HCT116 (cell line): ENCODE data around the gene CSNK1G2. TPM values are rescaled to one million over a fixed set of nuclear protein-coding genes. Genes with fewer than 3 reads are reported as not detected.

Experiments
- ATAC-seq: fragments of 200-7000 bp; cut with Tn5 transposase; 2 replicates; pipeline ENCODE4 v1.9.1; 2020; ENCODE audit warnings: mild to moderate bottlenecking, moderate library complexity
- BruUV-seq: library from RNA; stranded (reverse); fragments of 400-500 nt; replicated peaks from 2 replicates; lab custom pipeline; 2021; lab: Mats Ljungman, UMichigan
- CTCF ChIA-PET: fragments of 300-600 bp; sonication (Branson Sonifier 250); formaldehyde crosslinking; loops from one replicate; lab custom pipeline; 2021; ENCODE audit warnings: antibody characterized with exemption; lab: Charles Lee
- POLR2A ChIA-PET: fragments of 300-600, 350-600 bp; sonication (Branson Sonifier 250); formaldehyde crosslinking; loops from one replicate; lab custom pipeline; 2021; ENCODE audit warnings: antibody characterized with exemption; lab: Charles Lee
- RAD21 ChIA-PET, 2 experiments: fragments of 300-600 bp; sonication (Branson Sonifier 250); formaldehyde crosslinking; loops; one replicate each; lab custom pipeline; 2023; ENCODE audit warnings: low total read pairs in 2 of 2; ENCODE audit not compliant: uncharacterized antibody in 2 of 2, unreplicated experiment in 2 of 2, low non-redundant PET in 1 of 2; lab: Charles Lee
- DNase-seq: peaks from one replicate; pipeline ENCODE4 v3.0.0-alpha.2; 2010; ENCODE audit warnings: low read depth, low spot score
- H2AFZ ChIP-seq: fragments of 200-600 bp; shearing (Covaris generic), sonication (generic); 2 replicates; pipeline ENCODE4 v1.6.1; 2017; ENCODE audit warnings: low read depth, mixed run types, mixed read lengths, antibody characterized with exemption, low read length; ENCODE audit not compliant: poor library complexity, severe bottlenecking
- H3K27ac ChIP-seq: 2 replicates; pipeline ENCODE4 v1.5.1; 2012; ENCODE audit warnings: low read depth, low read length
- H3K27me3 ChIP-seq: fragments of 200-600 bp; sonication (generic); 2 replicates; pipeline ENCODE4 v1.6.1; 2016; ENCODE audit warnings: mixed run types, low read length, mixed read lengths; ENCODE audit not compliant: insufficient read depth
- H3K36me3 ChIP-seq, 2 experiments: fragments of 200-500 bp in 1 of 2; fragments of 200-600 bp in 1 of 2; sonication (Bioruptor generic) in 1 of 2; sonication (generic) in 1 of 2; 2 replicates each; pipeline versions ENCODE4 v1.5.1 to v1.6.1; 2014 to 2016; ENCODE audit warnings: low read length in 2 of 2, inconsistent platforms in 1 of 2, mixed read lengths in 1 of 2, mixed run types in 1 of 2; ENCODE audit not compliant: insufficient read depth in 2 of 2, control insufficient read depth in 1 of 2
- H3K4me1 ChIP-seq, 2 experiments: fragments of 200-600 bp in 1 of 2; sonication (generic) in 1 of 2; 2 replicates each; pipeline versions ENCODE4 v1.5.1 to v1.6.1; 2012 to 2017; ENCODE audit warnings: low read length in 2 of 2, inconsistent platforms in 1 of 2, mild to moderate bottlenecking in 1 of 2, mixed read lengths in 1 of 2, mixed run types in 1 of 2, moderate library complexity in 1 of 2; ENCODE audit not compliant: insufficient read depth in 2 of 2, control insufficient read depth in 1 of 2
- H3K4me2 ChIP-seq: fragments of 200-600 bp; sonication (generic); 2 replicates; pipeline ENCODE4 v1.6.1; 2017; ENCODE audit warnings: mixed run types, low read length, mixed read lengths
- H3K4me3 ChIP-seq, 2 experiments: fragments of 200-600 bp in 1 of 2; sonication (generic) in 1 of 2; replicated peaks in 1 of 2; 2 replicates each; pipeline ENCODE4 v1.5.1; 2011 to 2016; ENCODE audit warnings: low read length in 2 of 2, control low read depth in 1 of 2, low read depth in 1 of 2, mild to moderate bottlenecking in 1 of 2, mixed read lengths in 1 of 2, mixed run types in 1 of 2
- H3K79me2 ChIP-seq: fragments of 200-600 bp; sonication (generic); 2 replicates; pipeline ENCODE4 v1.6.1; 2017; ENCODE audit warnings: mild to moderate bottlenecking, mixed run types, low read length, moderate library complexity, mixed read lengths; ENCODE audit not compliant: insufficient read depth
- H3K9ac ChIP-seq: fragments of 200-600 bp; sonication (generic); 2 replicates; pipeline ENCODE4 v1.6.1; 2016; ENCODE audit warnings: low read length, mixed read lengths
- H3K9me2 ChIP-seq: fragments of 200-600 bp; sonication (generic), shearing (Covaris generic); 2 replicates; pipeline ENCODE4 v1.6.1; 2017; ENCODE audit warnings: mixed run types, mild to moderate bottlenecking, moderate library complexity; ENCODE audit not compliant: insufficient read depth
- H3K9me3 ChIP-seq, 2 experiments: fragments of 200-500 bp in 1 of 2; fragments of 200-600 bp in 1 of 2; sonication (Bioruptor generic) in 1 of 2; sonication (generic) in 1 of 2; 2 replicates each; pipeline ENCODE4 v1.6.1; 2014 to 2017; ENCODE audit warnings: low read length in 2 of 2, mixed read lengths in 2 of 2, inconsistent platforms in 1 of 2, low read depth in 1 of 2, mild to moderate bottlenecking in 1 of 2, mixed run types in 1 of 2, moderate library complexity in 1 of 2; ENCODE audit not compliant: control insufficient read depth in 1 of 2, insufficient read depth in 1 of 2
- H4K20me1 ChIP-seq: fragments of 200-600 bp; sonication (generic), shearing (Covaris generic); 2 replicates; pipeline ENCODE4 v1.6.1; 2017; ENCODE audit warnings: mixed run types, mild to moderate bottlenecking, moderate library complexity; ENCODE audit not compliant: insufficient read depth
- CBX3 ChIP-seq: IDR thresholded peaks from 2 replicates; pipeline ENCODE4 v1.6.1; 2012; ENCODE audit warnings: low read depth
- ELF1 ChIP-seq: IDR thresholded peaks from 2 replicates; pipeline ENCODE4 v1.6.1; 2012; ENCODE audit warnings: low read depth, borderline replicate concordance
- EZH2phosphoT487 ChIP-seq: fragments of 200-600 bp; IDR thresholded peaks from 2 replicates; pipeline ENCODE4 v1.6.1; 2018; ENCODE audit warnings: antibody characterized with exemption, borderline replicate concordance
- FOSL1 ChIP-seq: IDR thresholded peaks from 2 replicates; pipeline ENCODE4 v1.6.1; 2012; ENCODE audit warnings: low read depth
- JUND ChIP-seq: IDR thresholded peaks from 2 replicates; pipeline ENCODE4 v1.6.1; 2012
- POLR2AphosphoS5 ChIP-seq: IDR thresholded peaks from 2 replicates; pipeline ENCODE4 v1.6.1; 2011; ENCODE audit warnings: mild to moderate bottlenecking, low read depth, low read length, moderate library complexity
- RAD21 ChIP-seq: IDR thresholded peaks from 2 replicates; pipeline ENCODE4 v1.6.1; 2012; ENCODE audit warnings: low read depth, mild to moderate bottlenecking
- SP1 ChIP-seq: IDR thresholded peaks from 2 replicates; pipeline ENCODE4 v1.6.1; 2012; ENCODE audit warnings: low read depth
- SRF ChIP-seq: IDR thresholded peaks from 2 replicates; pipeline ENCODE4 v1.6.1; 2012; ENCODE audit warnings: low read depth
- ZFX ChIP-seq: fragments of 450-650 bp; IDR thresholded peaks from 2 replicates; pipeline ENCODE4 v1.6.1; 2017
- intact Hi-C: fragments of 100-400 bp; cut with micrococcal nuclease; formaldehyde crosslinking; loops from 2 replicates; pipeline ENCODE4 v1.10.0; 2022
- total RNA-seq: library from RNA; stranded (reverse); gene quantifications from one replicate; pipeline ENCODE4 v1.2.1, GENCODE V29; 2021; ENCODE audit not compliant: unreplicated experiment
- TF ChIP-seq, protein P1 (sequence below): IDR thresholded peaks from 2 replicates; pipeline ENCODE4 v1.6.1; 2011; ENCODE audit warnings: mild to moderate bottlenecking, low read length, moderate library complexity; ENCODE audit not compliant: insufficient replicate concordance; ENCODE audit errors: extremely low read depth
- TF ChIP-seq, protein P2 (sequence below): IDR thresholded peaks from 2 replicates; pipeline ENCODE4 v1.6.1; 2012; ENCODE audit warnings: low read depth
- TF ChIP-seq, protein P3 (sequence below): IDR thresholded peaks from 2 replicates; pipeline ENCODE4 v1.6.1; 2012

CSNK1G2 gene
- total RNA-seq, 1 experiment from 2014 or later, result 97.9 TPM

DNA sequence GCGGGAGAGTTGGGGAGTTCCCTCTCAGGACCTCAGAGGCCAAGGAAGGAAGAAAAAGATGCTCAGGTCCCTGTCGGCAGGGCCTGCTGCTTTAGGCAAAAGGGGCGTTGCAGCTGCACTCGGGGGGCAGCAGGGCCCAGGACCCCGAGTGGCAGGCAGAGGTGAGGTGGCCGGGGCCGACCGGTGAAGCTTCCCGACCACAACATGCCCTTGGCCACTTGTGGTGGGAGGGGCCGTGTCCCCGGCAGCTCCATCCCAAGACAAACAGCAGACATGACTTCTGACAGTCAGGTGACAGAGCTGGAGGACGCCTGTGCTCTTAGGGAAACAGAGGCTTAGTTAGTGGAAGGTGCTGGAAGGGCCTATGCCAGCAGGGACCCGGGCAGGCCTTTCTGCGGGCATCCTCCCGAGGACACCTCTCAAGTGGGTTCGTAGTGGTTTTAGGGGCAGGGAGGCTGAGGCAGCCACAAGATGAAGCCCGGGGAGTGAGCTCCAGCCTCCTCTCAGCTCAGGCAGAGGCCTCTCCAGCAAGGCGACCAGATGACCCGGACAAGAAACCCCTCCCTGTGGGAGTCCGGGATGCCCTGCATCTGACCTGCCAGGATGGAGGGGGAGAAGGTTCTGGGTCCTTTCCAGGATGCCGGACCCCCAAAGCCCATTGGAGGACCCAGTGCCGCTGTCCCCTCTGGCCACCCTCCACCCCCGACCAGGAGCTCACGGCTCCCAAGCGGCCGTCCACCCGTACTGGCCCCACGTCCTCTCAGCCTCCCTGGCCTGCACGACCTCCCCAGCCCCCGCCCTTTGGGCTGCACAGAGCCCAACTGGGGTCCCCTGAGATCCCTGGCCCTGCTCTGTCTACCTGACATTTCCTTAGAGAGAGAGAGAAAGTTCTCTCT, 50.3 kb downstream of the CSNK1G2 start:
- Histone ChIP-seq H3K27ac (no peak overlapping the region), H3K4me3 (no peak overlapping the region), H3K9ac (no peak overlapping the region), H3K9me3 (peaks cover 0 to 3% of the 10 kb centered on the region in 2 experiments; a peak in 1 of 4 replicates), H3K79me2 (no peaks in the 10 kb centered on the region), H3K36me3 (peaks cover 10 to 31% of the 10 kb centered on the region in 2 experiments), H4K20me1 (no peaks in the 10 kb centered on the region), H2AFZ (no peak overlapping the region), H3K4me1 (peaks cover 0 to 4% of the 10 kb centered on the region in 2 experiments; a peak in 1 of 4 replicates), H3K27me3 (no peaks in the 10 kb centered on the region), H3K4me2 (no peak overlapping the region), H3K9me2 (no peaks in the 10 kb centered on the region)
- ATAC-seq (no peak), DNase-seq (no peak)
- no TSS peak for BruUV-seq
- POLR2A ChIA-PET, result no interaction called here
- RAD21 ChIA-PET, result no interaction called here
- intact Hi-C loops, result no loop called here
- CTCF ChIA-PET, result no interaction called here
- 0 out of 2 replicates have a peak, but pooled peaks have one; percentile 1 for TF ChIP-seq POLR2AphosphoS5
- TF ChIP-seq, protein P1, sequence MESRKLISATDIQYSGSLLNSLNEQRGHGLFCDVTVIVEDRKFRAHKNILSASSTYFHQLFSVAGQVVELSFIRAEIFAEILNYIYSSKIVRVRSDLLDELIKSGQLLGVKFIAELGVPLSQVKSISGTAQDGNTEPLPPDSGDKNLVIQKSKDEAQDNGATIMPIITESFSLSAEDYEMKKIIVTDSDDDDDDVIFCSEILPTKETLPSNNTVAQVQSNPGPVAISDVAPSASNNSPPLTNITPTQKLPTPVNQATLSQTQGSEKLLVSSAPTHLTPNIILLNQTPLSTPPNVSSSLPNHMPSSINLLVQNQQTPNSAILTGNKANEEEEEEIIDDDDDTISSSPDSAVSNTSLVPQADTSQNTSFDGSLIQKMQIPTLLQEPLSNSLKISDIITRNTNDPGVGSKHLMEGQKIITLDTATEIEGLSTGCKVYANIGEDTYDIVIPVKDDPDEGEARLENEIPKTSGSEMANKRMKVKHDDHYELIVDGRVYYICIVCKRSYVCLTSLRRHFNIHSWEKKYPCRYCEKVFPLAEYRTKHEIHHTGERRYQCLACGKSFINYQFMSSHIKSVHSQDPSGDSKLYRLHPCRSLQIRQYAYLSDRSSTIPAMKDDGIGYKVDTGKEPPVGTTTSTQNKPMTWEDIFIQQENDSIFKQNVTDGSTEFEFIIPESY, result no peak
- TF ChIP-seq, all 23 proteins: peak for 1

DNA sequence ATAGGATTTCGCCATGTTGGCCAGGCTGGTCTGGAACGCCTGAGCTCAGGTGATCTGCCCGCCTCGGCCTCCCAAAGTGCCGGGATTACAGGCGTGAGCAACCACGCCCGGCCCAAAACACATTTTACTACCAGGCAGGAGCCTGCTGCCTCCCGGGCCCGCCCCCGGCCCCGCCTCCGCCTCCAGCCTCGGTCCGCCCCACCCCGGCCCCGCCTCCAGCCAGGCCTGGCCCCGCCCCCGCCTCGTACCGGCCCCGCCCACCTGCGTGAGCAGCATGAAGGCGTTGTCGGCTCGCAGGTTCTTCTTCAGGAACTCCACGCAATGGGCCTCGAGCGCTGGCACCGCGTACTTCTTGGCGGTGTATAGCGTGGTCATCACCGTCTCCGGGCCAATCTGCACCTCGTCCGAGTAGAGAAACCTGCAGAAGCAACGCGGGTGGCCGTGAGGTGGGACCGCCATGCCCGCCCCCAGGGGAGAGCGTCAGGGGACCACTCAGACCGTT, 51.8 kb downstream of the CSNK1G2 start:
- no peaks in the 10 kb centered on the region for H4K20me1 ChIP-seq
- H3K4me2 ChIP-seq, result no peak overlapping the region
- no peak for DNase-seq
- H3K4me3 ChIP-seq, result no peak overlapping the region
- H3K36me3 ChIP-seq, result peaks cover 14 to 28% of the 10 kb centered on the region in 2 experiments
- no peak overlapping the region for H2AFZ ChIP-seq
- H3K9me2 ChIP-seq, result no peaks in the 10 kb centered on the region
- intact Hi-C loops, result no loop called here
- H3K4me1 ChIP-seq, result peaks cover 0 to 4% of the 10 kb centered on the region in 2 experiments; a peak in 1 of 4 replicates
- peaks cover 0 to 4% of the 10 kb centered on the region in 2 experiments; a peak in 1 of 4 replicates for H3K9me3 ChIP-seq
- ChIA-PET POLR2A (no interaction called here), RAD21 (no interaction called here), CTCF (no interaction called here)
- no peak overlapping the region for H3K9ac ChIP-seq
- H3K79me2 ChIP-seq, result no peaks in the 10 kb centered on the region
- BruUV-seq, result no TSS peak
- no peak overlapping the region for H3K27ac ChIP-seq
- H3K27me3 ChIP-seq, result no peaks in the 10 kb centered on the region
- ATAC-seq, result peak; percentile 73
- TF ChIP-seq EZH2phosphoT487, result no peak
- TF ChIP-seq FOSL1, result no peak
- no peak for TF ChIP-seq RAD21
- no peak for TF ChIP-seq ZFX
- TF ChIP-seq ELF1, result no peak
- no peak for TF ChIP-seq SRF
- TF ChIP-seq, protein P2, sequence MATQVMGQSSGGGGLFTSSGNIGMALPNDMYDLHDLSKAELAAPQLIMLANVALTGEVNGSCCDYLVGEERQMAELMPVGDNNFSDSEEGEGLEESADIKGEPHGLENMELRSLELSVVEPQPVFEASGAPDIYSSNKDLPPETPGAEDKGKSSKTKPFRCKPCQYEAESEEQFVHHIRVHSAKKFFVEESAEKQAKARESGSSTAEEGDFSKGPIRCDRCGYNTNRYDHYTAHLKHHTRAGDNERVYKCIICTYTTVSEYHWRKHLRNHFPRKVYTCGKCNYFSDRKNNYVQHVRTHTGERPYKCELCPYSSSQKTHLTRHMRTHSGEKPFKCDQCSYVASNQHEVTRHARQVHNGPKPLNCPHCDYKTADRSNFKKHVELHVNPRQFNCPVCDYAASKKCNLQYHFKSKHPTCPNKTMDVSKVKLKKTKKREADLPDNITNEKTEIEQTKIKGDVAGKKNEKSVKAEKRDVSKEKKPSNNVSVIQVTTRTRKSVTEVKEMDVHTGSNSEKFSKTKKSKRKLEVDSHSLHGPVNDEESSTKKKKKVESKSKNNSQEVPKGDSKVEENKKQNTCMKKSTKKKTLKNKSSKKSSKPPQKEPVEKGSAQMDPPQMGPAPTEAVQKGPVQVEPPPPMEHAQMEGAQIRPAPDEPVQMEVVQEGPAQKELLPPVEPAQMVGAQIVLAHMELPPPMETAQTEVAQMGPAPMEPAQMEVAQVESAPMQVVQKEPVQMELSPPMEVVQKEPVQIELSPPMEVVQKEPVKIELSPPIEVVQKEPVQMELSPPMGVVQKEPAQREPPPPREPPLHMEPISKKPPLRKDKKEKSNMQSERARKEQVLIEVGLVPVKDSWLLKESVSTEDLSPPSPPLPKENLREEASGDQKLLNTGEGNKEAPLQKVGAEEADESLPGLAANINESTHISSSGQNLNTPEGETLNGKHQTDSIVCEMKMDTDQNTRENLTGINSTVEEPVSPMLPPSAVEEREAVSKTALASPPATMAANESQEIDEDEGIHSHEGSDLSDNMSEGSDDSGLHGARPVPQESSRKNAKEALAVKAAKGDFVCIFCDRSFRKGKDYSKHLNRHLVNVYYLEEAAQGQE, result no peak
- TF ChIP-seq, protein P3, sequence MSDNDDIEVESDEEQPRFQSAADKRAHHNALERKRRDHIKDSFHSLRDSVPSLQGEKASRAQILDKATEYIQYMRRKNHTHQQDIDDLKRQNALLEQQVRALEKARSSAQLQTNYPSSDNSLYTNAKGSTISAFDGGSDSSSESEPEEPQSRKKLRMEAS, result no peak
- no peak for TF ChIP-seq JUND
- no peak for TF ChIP-seq CBX3
- no peak for TF ChIP-seq SP1
